ENCODE measurements around the gene FAM209B.
"Not testable (repeated sequence)": the region's sequence is repeated elsewhere in the genome, so short reads cannot be mapped to it uniquely, and the experiment has no call there.

The FAM209B gene

DNA sequence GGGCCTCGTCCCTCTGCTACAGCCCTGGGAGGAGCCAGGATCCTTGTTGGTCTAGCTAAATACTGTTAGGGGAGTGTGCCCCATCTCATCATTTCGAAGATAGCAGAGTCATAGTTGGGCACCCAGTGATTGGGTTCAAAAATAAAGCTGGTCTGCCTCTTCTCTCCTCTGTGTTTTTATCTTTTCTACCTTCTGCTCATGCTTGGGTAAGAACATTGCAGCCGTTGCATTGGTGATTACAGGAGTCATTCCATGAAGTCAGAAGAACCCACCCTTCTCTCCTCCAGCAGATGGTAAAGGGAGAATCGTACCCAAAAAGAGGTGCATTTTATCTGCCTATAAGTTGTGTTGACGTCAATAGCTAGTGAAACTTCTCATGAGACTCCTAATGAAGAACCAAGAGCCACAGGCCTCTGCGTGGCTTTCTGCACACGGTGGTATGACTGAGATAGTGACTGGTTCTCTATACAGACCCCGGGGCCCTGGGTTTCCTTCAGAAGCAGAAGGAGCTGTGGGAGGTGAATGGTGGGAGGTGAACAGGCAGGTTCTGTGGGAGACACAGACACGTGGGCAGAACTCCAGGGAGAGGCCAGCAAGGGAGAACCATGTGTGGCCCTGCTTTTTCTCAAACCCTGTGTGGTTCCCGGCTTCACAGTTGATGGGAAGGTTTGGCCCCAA lies 14.2 kb upstream of the FAM209B start:
- Mint-ChIP-seq H3K36me3 (peaks cover 60% of the 10 kb centered on the region), H3K27ac (no peak overlapping the region)
- CTCF ChIA-PET: no interaction called here

DNA sequence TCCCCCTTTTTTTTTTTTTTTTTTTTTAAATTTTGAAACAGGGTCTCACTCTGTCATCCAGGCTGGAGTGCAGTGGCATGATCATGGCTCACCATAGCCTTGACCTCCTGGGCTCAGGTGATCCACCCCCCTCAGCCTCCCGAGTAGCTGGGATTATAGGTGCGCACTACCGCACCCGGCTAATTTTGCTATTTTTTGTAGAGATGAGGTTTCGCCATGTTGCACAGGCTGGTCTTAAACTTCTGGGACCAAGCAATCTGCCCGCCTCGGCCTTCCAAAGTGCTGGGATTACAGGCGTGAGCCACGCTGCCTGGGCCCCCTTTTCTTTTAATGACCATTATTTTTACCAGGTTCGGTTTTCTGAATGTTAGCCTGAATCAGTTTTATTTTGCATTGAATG lies 13.5 kb upstream of the FAM209B start:
- Mint-ChIP-seq H3K27me3 (peaks cover 3% of the 10 kb centered on the region), H3K9me3 (peaks cover 16% of the 10 kb centered on the region), H3K4me1 (peaks cover 18% of the 10 kb centered on the region), H3K4me3 (no peak overlapping the region), H3K36me3 (peaks cover 58% of the 10 kb centered on the region), H3K27ac (no peak overlapping the region)
- no peak for DNase-seq
- CTCF ChIA-PET: no interaction called here

More for the DNA sequence above, 14.2 kb upstream of the FAM209B start:
- Mint-ChIP-seq H3K4me3 (no peak overlapping the region), H3K4me1 (peaks cover 18% of the 10 kb centered on the region), H3K27me3 (no peaks in the 10 kb centered on the region), H3K9me3 (peaks cover 16% of the 10 kb centered on the region)
- no peak for DNase-seq

GRCh38 chr20:56520180-56520579 lies 12.9 kb upstream of the FAM209B start:
- Mint-ChIP-seq H3K36me3 (peaks cover 56% of the 10 kb centered on the region), H3K27ac (no peak overlapping the region), H3K9me3 (peaks cover 16% of the 10 kb centered on the region), H3K27me3 (peaks cover 4% of the 10 kb centered on the region), H3K4me3 (no peak overlapping the region), H3K4me1 (peaks cover 18% of the 10 kb centered on the region)
- DNase-seq: no peak
- CTCF ChIA-PET: no interaction called here

DNA sequence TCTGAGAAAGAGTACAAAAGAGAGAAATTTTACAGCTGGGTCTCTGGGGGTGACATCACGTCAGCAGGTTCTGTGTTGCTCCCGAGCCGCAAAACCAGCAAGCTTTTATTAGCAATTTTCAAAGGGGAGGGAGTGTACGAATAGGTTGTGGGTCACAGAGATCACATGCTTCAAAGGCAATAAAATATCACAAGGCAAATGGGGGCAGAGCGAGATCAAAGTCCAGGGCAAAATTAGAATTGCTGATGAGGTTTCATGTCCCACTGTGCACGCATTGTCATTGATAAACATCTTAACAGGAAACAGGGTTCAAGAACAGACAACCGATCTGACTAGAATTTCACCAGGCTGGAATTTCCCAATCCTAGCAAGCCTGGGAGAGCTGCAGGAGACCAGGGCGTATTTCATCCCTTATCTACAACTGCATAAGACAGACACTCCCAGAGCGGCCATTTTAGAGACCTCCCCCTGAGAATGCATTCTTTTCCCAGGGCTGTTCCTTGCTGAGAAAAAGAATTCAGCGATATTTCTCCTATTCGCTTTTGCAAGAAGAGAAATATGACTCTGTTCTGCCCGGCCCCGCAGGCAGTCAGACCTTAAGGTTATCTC lies 12.2 kb upstream of the FAM209B start:
- H3K4me1 Mint-ChIP-seq: peaks cover 18% of the 10 kb centered on the region
- peaks cover 51% of the 10 kb centered on the region for H3K36me3 Mint-ChIP-seq
- DNase-seq, H3K4me3 Mint-ChIP-seq, H3K27me3 Mint-ChIP-seq, H3K27ac Mint-ChIP-seq, CTCF ChIA-PET: not testable (repeated sequence)
- peaks cover 16% of the 10 kb centered on the region for H3K9me3 Mint-ChIP-seq

GRCh38 chr20:56522311-56522710 lies 10.7 kb upstream of the FAM209B start:
- Mint-ChIP-seq H3K9me3 (peaks cover 16% of the 10 kb centered on the region), H3K4me3 (no peak overlapping the region), H3K27ac (peak overlapping the region; percentile 60), H3K36me3 (peaks cover 47% of the 10 kb centered on the region), H3K4me1 (peaks cover 18% of the 10 kb centered on the region), H3K27me3 (peaks cover 4% of the 10 kb centered on the region)
- peak; percentile 23 for DNase-seq
- CTCF ChIA-PET: no interaction called here

GRCh38 chr20:56524444-56524843 lies 8.6 kb upstream of the FAM209B start, which contains the start of gene FAM209A:
Gene FAM209A, plus strand, starts transcription at chr20:56524744. Its CDS starts 65 bp downstream, at chr20:56524809.
- H3K9me3 Mint-ChIP-seq: peaks cover 16% of the 10 kb centered on the region
- DNase-seq, H3K27ac Mint-ChIP-seq, H3K4me3 Mint-ChIP-seq, H3K27me3 Mint-ChIP-seq, CTCF ChIA-PET: not testable (repeated sequence)
- peaks cover 26% of the 10 kb centered on the region for H3K36me3 Mint-ChIP-seq
- H3K4me1 Mint-ChIP-seq: peaks cover 18% of the 10 kb centered on the region

- CTCF ChIA-PET: no interaction called here
- peaks cover 12% of the 10 kb centered on the region for H3K4me1 Mint-ChIP-seq
- H3K27me3 Mint-ChIP-seq: peaks cover 4% of the 10 kb centered on the region
- no peaks in the 10 kb centered on the region for H3K36me3 Mint-ChIP-seq
- no peak for DNase-seq
- no peaks in the 10 kb centered on the region for H3K9me3 Mint-ChIP-seq
- H3K27ac Mint-ChIP-seq: no peak overlapping the region
- no peak overlapping the region for H3K4me3 Mint-ChIP-seq
Measured at GRCh38 chr20:56527521-56527920, 5.5 kb upstream of the FAM209B start.

- no peak overlapping the region for H3K27ac Mint-ChIP-seq
- peaks cover 10% of the 10 kb centered on the region for H3K4me1 Mint-ChIP-seq
- no peaks in the 10 kb centered on the region for H3K9me3 Mint-ChIP-seq
- no peaks in the 10 kb centered on the region for H3K27me3 Mint-ChIP-seq
- no peak for DNase-seq
- no peaks in the 10 kb centered on the region for H3K36me3 Mint-ChIP-seq
- CTCF ChIA-PET: interaction anchor here (1.9 kb wide), 1 partner anchor 12 kb away, joined by 7 read pairs; no protein-coding TSS in a partner anchor
- no peak overlapping the region for H3K4me3 Mint-ChIP-seq
Measured at GRCh38 chr20:56537997-56538396, 5.0 kb downstream of the FAM209B start.

GRCh38 chr20:56540415-56540814 lies 7.4 kb downstream of the FAM209B start:
- H3K36me3 Mint-ChIP-seq: no peaks in the 10 kb centered on the region
- H3K27ac Mint-ChIP-seq: no peak overlapping the region
- no peaks in the 10 kb centered on the region for H3K9me3 Mint-ChIP-seq
- H3K4me3 Mint-ChIP-seq: no peak overlapping the region
- DNase-seq: no peak
- no peaks in the 10 kb centered on the region for H3K27me3 Mint-ChIP-seq
- H3K4me1 Mint-ChIP-seq: peaks cover 8% of the 10 kb centered on the region
- CTCF ChIA-PET: interaction anchor here (2.1 kb wide), 1 partner anchor 10 kb away, joined by 7 read pairs; no protein-coding TSS in a partner anchor

- Mint-ChIP-seq H3K9me3 (no peaks in the 10 kb centered on the region), H3K36me3 (no peaks in the 10 kb centered on the region), H3K4me3 (no peak overlapping the region), H3K27ac (no peak overlapping the region), H3K4me1 (peaks cover 4% of the 10 kb centered on the region), H3K27me3 (no peaks in the 10 kb centered on the region)
- CTCF ChIA-PET: no interaction called here
- DNase-seq: no peak
Measured at GRCh38 chr20:56542489-56543030, 9.5 kb downstream of the FAM209B start.

GRCh38 chr20:56551571-56551970 lies 18.5 kb downstream of the FAM209B start:
- Mint-ChIP-seq H3K27ac (peak overlapping the region; percentile 15), H3K4me1 (peaks cover 8% of the 10 kb centered on the region), H3K36me3 (no peaks in the 10 kb centered on the region), H3K27me3 (peaks cover 8% of the 10 kb centered on the region), H3K4me3 (no peak overlapping the region), H3K9me3 (no peaks in the 10 kb centered on the region)
- CTCF ChIA-PET: interaction anchor here (0.7 to 2.8 kb wide), 12 partner anchors 11 to 540 kb away, joined by 3 to 19 read pairs (median 4); no protein-coding TSS in a partner anchor
- no peak for DNase-seq

GRCh38 chr20:56552911-56553629 lies 20.0 kb downstream of the FAM209B start:
- Mint-ChIP-seq H3K27me3 (peaks cover 16% of the 10 kb centered on the region), H3K36me3 (no peaks in the 10 kb centered on the region), H3K4me3 (no peak overlapping the region), H3K9me3 (no peaks in the 10 kb centered on the region), H3K27ac (no peak overlapping the region), H3K4me1 (peaks cover 8% of the 10 kb centered on the region)
- DNase-seq: no peak
- CTCF ChIA-PET: interaction anchor here (1.5 kb wide), 1 partner anchor 21 kb away, joined by 4 read pairs; no protein-coding TSS in a partner anchor

GRCh38 chr20:56554869-56555268 lies 21.8 kb downstream of the FAM209B start:
- no peak for DNase-seq
- CTCF ChIA-PET: no interaction called here
- H3K36me3 Mint-ChIP-seq: no peaks in the 10 kb centered on the region
- no peaks in the 10 kb centered on the region for H3K9me3 Mint-ChIP-seq
- H3K4me3 Mint-ChIP-seq: no peak overlapping the region
- H3K27me3 Mint-ChIP-seq: peaks cover 25% of the 10 kb centered on the region
- peaks cover 8% of the 10 kb centered on the region for H3K4me1 Mint-ChIP-seq
- no peak overlapping the region for H3K27ac Mint-ChIP-seq

DNA sequence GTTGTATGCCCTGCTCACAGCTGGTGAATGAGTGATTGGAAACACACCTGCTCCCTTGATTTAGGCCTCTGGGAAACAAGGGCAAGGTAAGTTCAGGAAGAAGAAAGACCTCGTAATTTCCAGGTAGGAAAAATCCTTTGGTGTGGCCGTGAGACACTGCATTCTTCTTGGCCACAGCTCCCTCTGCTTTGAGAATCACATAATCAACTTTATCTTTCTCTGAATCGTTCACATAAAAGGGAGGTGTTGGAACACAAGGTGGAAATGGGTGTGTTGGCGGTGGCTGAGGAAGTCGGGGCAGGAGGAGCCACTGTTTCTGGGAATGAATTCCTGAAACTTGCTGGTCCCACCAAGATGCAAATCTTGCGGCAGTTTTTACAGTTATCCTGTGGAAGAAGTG lies 25.9 kb downstream of the FAM209B start:
- Mint-ChIP-seq H3K4me3 (no peak overlapping the region), H3K27ac (no peak overlapping the region), H3K9me3 (no peaks in the 10 kb centered on the region), H3K36me3 (no peaks in the 10 kb centered on the region), H3K4me1 (peaks cover 8% of the 10 kb centered on the region), H3K27me3 (peaks cover 20% of the 10 kb centered on the region)
- CTCF ChIA-PET: interaction anchor here (1.2 kb wide), 1 partner anchor 8 kb away, joined by 4 read pairs; no protein-coding TSS in a partner anchor
- no peak for DNase-seq
